ENCODE results near the gene KRTAP8-1.
A peak's percentile ranks its signal among the peaks of the same experiment; 100 is the strongest.

Gene KRTAP8-1, protein sequence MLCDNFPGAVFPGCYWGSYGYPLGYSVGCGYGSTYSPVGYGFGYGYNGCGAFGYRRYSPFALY

DNA sequence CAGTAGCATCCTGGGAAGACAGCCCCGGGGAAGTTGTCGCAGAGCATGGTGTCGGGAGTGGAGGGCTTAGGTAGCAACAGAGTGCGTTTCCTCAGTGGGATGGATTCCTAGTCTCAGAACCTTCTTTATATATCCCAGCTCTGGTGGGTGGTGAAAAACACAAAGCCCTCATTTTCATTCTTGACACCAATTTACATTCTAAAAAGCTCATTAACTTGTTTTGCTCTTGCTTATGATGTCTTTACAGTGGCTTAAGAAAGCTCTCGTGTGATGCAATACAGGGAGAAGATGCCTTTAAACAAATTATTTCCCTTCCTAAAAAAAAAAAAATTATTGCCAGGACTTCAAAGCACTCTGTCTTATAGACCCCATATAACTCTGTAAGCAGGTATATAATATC is at the start of gene KRTAP8-1:
TSS of gene KRTAP8-1 (minus strand) at position 101 of the 400 bp plus-strand sequence. CDS start at position 47, 54 bp downstream.
- DNase-seq (ENCODE audit: low read depth in 2 of 2) = no peak

DNA sequence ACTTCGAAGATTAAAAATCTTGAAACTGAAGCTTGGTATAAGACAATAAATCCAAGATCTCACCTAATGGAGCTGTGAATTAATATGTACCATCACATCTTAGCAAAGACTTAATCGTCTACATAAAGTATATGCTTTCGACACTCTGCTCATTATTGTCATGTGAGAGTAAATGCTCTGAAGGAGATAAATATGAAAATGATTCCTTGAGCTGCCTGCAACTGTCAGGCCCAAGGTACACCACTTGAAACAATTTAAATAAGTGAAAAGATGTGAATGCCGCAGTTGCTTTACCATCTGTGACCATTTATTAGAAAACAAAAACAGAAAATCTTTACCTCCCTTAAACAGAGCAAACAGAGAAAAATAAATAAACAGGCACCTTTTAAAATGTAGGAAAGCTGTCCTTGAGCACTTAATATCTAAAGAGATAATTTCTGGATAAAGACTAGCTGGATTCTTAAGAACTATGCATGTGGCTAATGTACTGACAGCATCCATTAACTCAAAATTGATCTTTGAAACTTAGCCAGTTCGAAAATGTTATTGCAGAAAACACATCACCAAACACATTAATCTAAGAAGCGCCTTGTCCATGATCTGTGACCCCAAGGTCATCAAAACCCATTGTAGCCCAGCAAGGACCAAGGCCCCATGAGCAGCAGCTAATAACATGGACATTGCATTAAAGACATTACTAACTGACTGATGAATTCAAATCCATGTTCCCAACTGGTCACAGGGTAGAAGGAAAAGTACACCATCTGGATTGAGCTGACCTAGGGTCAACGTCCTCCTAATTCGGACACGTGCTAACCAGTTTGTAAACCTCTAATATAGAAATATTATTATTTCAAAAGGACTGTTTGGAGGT is 34.8 kb upstream of the KRTAP8-1 start:
- no peak for DNase-seq (ENCODE audit: low read depth in 2 of 2)

DNA sequence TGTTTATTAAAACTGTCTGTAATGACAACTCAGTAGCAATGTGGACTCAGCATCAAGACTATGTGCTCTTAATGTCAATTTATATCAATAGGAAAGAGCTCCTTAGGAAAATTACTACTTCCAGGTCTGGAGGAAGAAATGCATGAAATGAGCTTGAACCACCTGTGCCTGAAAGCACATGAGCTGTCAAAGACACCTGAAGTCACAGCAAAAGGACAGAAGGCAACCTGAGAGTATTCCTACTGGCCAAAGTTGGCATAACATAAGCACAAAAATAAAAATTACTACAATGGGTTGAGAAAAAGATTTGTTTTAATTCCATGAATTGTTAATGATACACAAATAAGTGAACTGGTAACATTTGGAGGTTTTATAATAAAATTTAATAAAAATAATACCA is 29.9 kb upstream of the KRTAP8-1 start:
- DNase-seq (ENCODE audit: low read depth in 2 of 2) = no peak

DNA sequence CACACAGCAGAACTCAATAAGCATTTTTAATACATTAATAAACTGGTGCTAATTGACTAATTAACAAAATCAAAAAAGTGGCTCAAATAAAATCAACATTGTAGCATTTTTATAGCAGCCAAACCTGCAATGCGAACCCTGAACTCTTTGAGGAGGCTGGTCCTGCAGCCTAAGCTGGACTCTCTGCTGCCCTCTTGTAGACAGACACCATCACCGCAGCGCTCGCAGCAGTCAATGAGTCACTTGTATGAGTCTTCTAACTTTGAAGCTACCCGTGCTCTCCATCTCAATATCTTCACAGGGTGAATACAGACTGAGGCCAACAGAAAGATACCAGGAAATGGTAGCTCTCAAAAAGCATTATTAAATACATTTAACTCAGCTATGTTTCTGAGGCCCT is 26.2 kb upstream of the KRTAP8-1 start:
- peak in 1 of 2 donors; percentile 11 for DNase-seq (ENCODE audit: low read depth in 2 of 2)

DNA sequence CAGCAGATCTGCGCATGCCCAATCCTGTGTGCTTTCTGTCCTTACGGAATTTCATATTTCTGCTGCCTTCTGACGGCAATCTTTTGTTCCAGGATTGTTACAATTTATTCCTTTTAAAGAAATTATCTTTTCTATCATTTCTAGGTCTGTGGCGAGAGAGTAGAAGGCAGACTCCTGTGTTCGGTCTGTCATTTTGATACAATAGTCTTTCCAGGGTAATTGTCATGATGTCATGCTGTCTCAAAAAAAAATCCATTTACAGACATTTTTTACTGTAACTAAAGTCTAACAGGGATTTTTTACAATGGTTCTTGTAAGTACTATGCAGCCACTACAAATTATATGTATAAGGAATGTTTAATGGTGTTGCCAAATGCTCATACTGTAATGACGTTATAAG is 25.5 kb upstream of the KRTAP8-1 start:
- DNase-seq (ENCODE audit: low read depth in 2 of 2) = no peak

DNA sequence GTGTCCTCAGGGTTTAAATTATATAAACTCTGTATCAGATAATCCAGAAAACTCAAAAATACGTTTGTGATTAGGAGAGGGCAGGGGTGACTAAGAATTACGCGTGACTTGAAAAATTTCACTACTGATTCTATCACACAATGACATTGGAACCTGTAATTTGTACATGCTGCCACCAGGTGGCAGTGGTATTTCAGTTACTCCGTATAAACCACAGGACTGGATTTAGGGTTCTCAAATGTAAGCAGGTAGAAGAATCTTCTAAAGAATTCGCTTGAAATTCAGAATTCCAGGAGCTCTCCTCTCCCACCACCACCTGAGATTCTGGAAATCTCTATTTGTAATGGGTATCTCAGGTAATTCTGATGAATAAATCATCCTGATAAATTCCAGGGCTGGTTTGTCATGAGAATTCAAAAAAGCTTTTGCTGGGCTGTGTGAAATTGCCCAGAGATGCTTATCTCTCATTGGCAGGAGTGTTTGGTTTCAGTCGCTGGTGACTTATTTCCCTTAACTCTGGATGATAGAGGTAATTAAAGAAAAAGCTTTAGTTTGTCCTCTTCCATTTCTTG is 18.2 kb upstream of the KRTAP8-1 start:
- peak; percentile 4 to 8 for DNase-seq (ENCODE audit: low read depth in 2 of 2)

DNA sequence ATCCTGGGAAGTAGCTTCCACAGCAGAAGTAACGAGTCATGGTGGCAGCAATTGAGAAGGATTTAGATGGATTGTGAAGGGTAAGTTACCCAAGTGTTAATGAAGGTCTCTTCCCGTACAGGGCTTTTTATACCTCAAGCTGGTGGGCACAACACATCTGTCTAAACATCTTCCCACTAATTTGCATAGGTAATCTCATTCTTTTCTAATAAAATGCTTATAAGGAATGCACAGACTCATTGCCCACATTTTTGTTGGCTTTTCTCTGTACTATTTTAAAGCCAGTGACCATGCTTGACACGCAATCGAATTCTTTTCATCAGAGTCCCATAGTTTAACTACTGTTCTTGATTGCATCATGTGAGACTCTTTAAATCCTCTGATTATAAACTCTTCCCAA is 16.6 kb upstream of the KRTAP8-1 start, which contains the start of gene KRTAP7-1:
TSS of gene KRTAP7-1 (minus strand) at position 101 of the 400 bp plus-strand sequence. CDS start at position 40, 61 bp downstream.
- no peak for DNase-seq (ENCODE audit: low read depth in 2 of 2)

DNA sequence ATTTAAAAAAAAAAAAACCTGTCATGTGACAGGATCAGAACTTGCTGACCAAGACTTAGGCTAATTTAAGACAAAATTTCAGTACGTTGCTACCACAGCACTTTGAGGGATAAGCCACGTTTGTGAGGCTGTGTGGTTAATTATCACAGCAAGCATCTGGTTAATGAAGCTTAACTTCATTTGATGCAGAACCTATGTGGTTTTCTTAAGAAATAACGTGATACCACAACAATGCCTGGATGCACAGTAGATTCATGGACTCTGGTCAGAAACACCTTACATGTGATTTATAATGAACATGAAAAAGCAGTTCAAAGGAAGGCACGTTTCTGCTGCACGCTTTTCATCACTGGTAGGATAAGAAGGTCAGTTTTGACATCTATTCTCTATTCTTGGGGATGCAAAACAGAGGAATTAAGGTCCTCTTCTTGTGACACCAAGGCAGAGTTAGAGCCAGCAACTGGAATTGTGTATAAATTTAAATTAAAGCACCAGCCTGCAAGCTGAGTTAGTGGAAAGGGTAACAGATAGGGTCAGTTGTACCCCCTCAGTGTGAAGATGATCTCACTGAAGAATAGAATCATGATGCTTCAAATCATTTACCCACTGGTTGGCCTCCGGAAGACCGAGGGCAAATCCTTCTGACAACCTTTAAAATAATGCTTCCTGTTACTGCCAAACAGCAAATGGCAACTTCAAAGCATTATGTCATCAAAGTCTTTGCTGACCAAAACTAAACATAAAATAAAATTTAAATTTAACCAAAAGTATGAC is 6.0 kb upstream of the KRTAP8-1 start:
- no peak for DNase-seq (ENCODE audit: low read depth in 2 of 2)

DNA sequence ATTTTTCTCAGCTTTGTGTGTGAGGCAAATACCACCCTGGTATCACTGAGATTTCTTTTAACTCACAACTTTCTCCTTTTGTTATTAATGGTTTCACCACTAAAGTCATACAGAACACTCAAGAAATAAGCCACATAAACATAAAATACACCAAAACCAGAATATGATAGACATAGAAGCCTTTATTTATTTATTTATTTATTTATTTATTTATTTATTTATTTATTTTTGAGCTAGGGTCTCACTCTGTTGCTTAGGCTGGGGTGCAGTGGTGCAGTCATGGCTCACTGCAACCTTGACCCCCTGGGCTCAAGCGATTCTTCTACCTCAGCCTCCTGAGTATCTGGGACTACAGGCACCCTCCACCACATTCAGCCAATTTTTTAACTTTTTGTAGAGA is 12.5 kb downstream of the KRTAP8-1 start:
- no peak for DNase-seq (ENCODE audit: low read depth in 2 of 2)

DNA sequence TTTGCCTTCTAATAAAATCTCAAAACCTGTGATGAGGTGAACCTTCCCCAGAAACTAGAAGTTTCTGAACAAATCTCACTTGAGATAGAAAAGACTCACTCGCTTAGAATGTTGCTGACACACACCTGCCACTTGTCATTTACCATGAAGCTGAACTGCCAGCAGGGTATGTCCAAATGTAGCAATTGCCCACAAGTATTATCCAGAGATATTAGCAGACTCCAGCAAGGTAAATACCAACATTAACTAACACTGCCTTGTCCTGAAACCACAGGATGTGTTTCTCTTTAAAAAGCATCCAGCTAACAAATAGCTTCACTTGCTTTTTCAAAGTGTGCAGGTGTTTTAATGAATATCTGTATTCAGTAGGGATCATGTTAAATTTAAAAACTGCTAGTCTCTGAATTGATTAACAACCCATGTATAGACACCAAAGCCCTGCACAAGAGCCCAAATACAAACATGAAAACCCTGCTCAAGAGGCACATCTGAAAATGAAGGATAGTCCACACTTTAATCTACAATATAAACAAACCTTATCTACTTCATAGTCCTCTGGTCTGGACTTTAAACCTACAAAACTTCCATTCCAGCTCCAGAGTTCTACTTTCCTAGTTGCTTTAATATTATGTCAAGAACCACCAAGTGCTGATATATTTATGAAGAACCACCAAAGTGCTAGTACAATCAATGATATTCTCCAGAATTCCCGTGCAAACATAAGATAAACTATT is 19.3 kb downstream of the KRTAP8-1 start:
- DNase-seq (ENCODE audit: low read depth in 2 of 2) = no peak

DNA sequence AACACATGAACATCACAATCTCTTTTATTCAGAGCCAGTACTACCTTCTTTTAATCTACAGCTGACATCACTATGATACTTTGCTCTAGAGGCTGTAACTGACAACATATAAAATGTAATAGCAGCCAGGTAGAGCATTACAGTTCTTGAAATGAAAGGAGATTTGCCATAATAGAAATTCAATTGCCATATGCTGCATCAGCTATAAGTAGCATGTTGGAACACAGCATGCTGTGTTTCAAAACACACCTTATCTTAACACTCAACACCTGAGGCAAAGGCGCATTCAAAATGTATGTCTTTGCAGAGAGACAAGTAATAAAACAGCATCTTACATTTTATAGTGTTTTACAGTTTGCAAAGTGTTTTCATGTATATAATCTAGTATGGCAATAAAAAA is 33.8 kb downstream of the KRTAP8-1 start:
- no peak for DNase-seq (ENCODE audit: low read depth in 2 of 2)

DNA sequence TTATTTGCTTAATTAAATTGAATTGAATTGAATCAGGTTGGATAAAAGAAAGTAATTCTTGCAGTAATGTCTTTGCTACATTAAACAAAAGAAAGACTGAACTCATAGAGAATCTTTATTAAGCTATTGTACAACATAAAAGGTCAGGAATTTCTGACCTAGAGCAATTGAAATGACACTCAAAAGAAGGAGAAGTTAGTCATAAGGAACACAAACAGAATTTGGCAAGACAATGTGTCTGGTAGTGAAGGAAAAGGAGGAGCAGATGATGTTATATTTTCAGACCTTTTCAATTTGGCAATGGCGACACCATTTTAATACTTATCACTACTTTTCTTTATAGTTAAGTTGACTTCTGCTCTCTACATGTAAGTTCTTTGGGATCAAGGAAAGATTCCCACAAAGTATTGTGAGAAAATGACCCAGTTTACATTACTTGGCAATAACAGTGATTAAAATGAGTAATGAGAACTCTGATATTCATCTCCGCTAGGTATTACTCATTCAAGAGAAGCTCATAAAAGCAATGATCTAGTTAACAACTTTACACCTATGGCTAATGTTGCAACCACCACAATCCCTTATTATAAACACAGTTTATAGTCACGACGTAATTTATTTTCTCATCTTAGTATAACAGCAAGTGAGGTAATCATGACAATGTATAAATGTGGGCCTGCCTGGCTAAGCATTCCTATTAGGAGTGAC is 43.2 kb downstream of the KRTAP8-1 start:
- no peak for DNase-seq (ENCODE audit: low read depth in 2 of 2)
